SKM-1 treated with dmso at 0.1 percent for 144 hours (cell line): ENCODE results near the gene ADGRV1.
A peak's percentile ranks its signal among the peaks of the same experiment; 100 is the strongest.
"Not testable (repeated sequence)": the region's sequence is repeated elsewhere in the genome, so short reads cannot be mapped to it uniquely, and the experiment has no call there.

Source experiments
- DNase-seq: peaks from one replicate; lab custom pipeline; 2025; ENCODE audit not compliant: unreplicated experiment; lab: John Stamatoyannopoulos, UW

The ADGRV1 gene

GRCh38 chr5:90967851-90968250 lies 409.3 kb downstream of the ADGRV1 start:
- no peak for DNase-seq

- DNase-seq: no peak
Measured at GRCh38 chr5:90968319-90968718, 409.7 kb downstream of the ADGRV1 start.

GRCh38 chr5:90969945-90970344 lies 411.3 kb downstream of the ADGRV1 start:
- not testable (repeated sequence) for DNase-seq

- DNase-seq: no peak
Measured at GRCh38 chr5:90981177-90981576, 422.6 kb downstream of the ADGRV1 start.

GRCh38 chr5:90981821-90982220 lies 423.2 kb downstream of the ADGRV1 start:
- no peak for DNase-seq

GRCh38 chr5:90982576-90982975 lies 424.0 kb downstream of the ADGRV1 start:
- DNase-seq: no peak

- peak; percentile 77 for DNase-seq
Measured at GRCh38 chr5:90983148-90983547, 424.6 kb downstream of the ADGRV1 start.

GRCh38 chr5:90983711-90984124 lies 425.1 kb downstream of the ADGRV1 start:
- no peak for DNase-seq

- DNase-seq: no peak
Measured at GRCh38 chr5:90985341-90985740, 426.7 kb downstream of the ADGRV1 start.

GRCh38 chr5:90987726-90988125 lies 429.1 kb downstream of the ADGRV1 start:
- no peak for DNase-seq

GRCh38 chr5:90991201-90991600 lies 432.6 kb downstream of the ADGRV1 start:
- no peak for DNase-seq

GRCh38 chr5:90994796-90995195 lies 436.2 kb downstream of the ADGRV1 start:
- no peak for DNase-seq

GRCh38 chr5:90996089-90996488 lies 437.5 kb downstream of the ADGRV1 start:
- DNase-seq: no peak

- DNase-seq: no peak
Measured at GRCh38 chr5:90997082-90997481, 438.5 kb downstream of the ADGRV1 start.

- no peak for DNase-seq
Measured at GRCh38 chr5:91000743-91001142, 442.1 kb downstream of the ADGRV1 start.

- no peak for DNase-seq
Measured at GRCh38 chr5:91006713-91007112, 448.1 kb downstream of the ADGRV1 start.

- no peak for DNase-seq
Measured at GRCh38 chr5:91007251-91007650, 448.7 kb downstream of the ADGRV1 start.

GRCh38 chr5:91007780-91008402 lies 449.3 kb downstream of the ADGRV1 start:
- no peak for DNase-seq

- DNase-seq: no peak
Measured at GRCh38 chr5:91010090-91010489, 451.5 kb downstream of the ADGRV1 start.

- no peak for DNase-seq
Measured at GRCh38 chr5:91011029-91011428, 452.4 kb downstream of the ADGRV1 start.

- not testable (repeated sequence) for DNase-seq
Measured at GRCh38 chr5:91012867-91013266, 454.3 kb downstream of the ADGRV1 start.

GRCh38 chr5:91016322-91016721 lies 457.7 kb downstream of the ADGRV1 start:
- DNase-seq: no peak

GRCh38 chr5:91016954-91017700 lies 458.5 kb downstream of the ADGRV1 start:
- DNase-seq: no peak
